ENCODE results near the gene SLC6A3. TPM values are rescaled to one million over a fixed set of nuclear protein-coding genes. Genes with fewer than 3 reads are reported as not detected.

SLC6A3 gene
- total RNA-seq, 4 donors from 2014 or later, result not detected

DNA sequence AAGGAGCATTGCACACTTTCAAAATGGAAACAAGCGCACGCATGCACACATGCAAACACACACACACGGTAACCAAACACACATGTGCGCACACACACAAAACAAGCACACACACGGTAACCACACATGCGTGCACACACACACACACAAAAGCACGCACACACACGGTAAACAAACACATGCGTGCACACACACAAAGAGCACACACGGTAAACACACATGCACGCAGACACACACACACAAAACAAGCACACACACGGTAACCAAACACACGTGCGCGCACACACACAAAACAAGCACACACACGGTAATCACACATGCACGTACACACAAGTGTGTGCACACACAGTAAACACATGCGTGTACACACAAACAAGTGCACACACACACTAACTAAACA lies 19.3 kb upstream of the SLC6A3 start:
- peaks cover 0 to 8% (median 0%) of the 10 kb centered on the region in 4 donors for H3K36me3 ChIP-seq
- 86 to 91% methylated on average over 7 to 18 of the region's 18 CpGs for WGBS, 2 donors (ENCODE audit: low coverage in 1 of 2)
- H3K4me1 ChIP-seq, result no peaks in the 10 kb centered on the region
- TF ChIP-seq POLR2A (IDR thresholded peaks at IDR 0.05) (no peak), EP300 (IDR thresholded peaks at IDR 0.05; ENCODE audit: low read depth) (no peak)
- in situ Hi-C loops (cut with MboI; ENCODE audit: low pct_ligation_motif_present in 1 of 4, low pct_unique_long_range_greater_than_20kb in 1 of 4, low sequenced_read_pairs in 3 of 4) (no loop called here), intact Hi-C loops (cut with DNase I; ENCODE audit: low total_unique reads) (no loop called here)
- DNase-seq, result no peak
- no peaks in the 10 kb centered on the region for H3K9me3 ChIP-seq
- no peak overlapping the region for H3K4me3 ChIP-seq
- H3K27me3 ChIP-seq, result no peaks in the 10 kb centered on the region
- H3K27ac ChIP-seq, result no peak overlapping the region

DNA sequence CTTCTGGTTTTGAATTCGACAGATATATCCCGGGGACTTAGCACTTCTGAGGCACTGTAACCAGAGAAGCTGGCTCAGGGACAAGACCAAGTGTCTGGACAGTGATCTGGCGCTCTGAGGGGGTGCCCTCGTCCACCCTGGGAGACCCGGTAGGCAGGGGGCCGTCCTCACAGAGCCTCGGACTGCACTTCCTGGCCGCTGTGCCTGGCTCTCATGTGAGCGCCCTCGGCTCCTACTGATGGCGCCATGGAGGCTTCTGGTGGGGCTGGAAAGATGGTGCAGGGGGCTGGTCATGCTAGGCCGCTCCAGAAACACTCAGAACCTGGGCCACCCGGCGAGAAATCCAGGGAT lies 18.8 kb upstream of the SLC6A3 start:
- Histone ChIP-seq H3K4me1 (no peaks in the 10 kb centered on the region), H3K36me3 (peaks cover 0 to 8% (median 0%) of the 10 kb centered on the region in 4 donors), H3K4me3 (no peak overlapping the region), H3K27ac (no peak overlapping the region), H3K27me3 (no peaks in the 10 kb centered on the region), H3K9me3 (no peaks in the 10 kb centered on the region)
- intact Hi-C loops (cut with DNase I; ENCODE audit: low total_unique reads) (no loop called here), in situ Hi-C loops (cut with MboI; ENCODE audit: low pct_ligation_motif_present in 1 of 4, low pct_unique_long_range_greater_than_20kb in 1 of 4, low sequenced_read_pairs in 3 of 4) (no loop called here)
- no peak for DNase-seq
- WGBS, 2 donors (ENCODE audit: low coverage in 1 of 2), result 96% methylated on average over 14 of the region's 14 CpGs; no CpG with 5 or more reads in 1 of the 2 donors
- TF ChIP-seq, protein P1, sequence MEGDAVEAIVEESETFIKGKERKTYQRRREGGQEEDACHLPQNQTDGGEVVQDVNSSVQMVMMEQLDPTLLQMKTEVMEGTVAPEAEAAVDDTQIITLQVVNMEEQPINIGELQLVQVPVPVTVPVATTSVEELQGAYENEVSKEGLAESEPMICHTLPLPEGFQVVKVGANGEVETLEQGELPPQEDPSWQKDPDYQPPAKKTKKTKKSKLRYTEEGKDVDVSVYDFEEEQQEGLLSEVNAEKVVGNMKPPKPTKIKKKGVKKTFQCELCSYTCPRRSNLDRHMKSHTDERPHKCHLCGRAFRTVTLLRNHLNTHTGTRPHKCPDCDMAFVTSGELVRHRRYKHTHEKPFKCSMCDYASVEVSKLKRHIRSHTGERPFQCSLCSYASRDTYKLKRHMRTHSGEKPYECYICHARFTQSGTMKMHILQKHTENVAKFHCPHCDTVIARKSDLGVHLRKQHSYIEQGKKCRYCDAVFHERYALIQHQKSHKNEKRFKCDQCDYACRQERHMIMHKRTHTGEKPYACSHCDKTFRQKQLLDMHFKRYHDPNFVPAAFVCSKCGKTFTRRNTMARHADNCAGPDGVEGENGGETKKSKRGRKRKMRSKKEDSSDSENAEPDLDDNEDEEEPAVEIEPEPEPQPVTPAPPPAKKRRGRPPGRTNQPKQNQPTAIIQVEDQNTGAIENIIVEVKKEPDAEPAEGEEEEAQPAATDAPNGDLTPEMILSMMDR (IDR thresholded peaks at IDR 0.05), result no peak
- TF ChIP-seq POLR2AphosphoS5 (IDR thresholded peaks at IDR 0.05) (no peak), POLR2A (IDR thresholded peaks at IDR 0.05) (no peak), EP300 (IDR thresholded peaks at IDR 0.05; ENCODE audit: low read depth) (no peak)

DNA sequence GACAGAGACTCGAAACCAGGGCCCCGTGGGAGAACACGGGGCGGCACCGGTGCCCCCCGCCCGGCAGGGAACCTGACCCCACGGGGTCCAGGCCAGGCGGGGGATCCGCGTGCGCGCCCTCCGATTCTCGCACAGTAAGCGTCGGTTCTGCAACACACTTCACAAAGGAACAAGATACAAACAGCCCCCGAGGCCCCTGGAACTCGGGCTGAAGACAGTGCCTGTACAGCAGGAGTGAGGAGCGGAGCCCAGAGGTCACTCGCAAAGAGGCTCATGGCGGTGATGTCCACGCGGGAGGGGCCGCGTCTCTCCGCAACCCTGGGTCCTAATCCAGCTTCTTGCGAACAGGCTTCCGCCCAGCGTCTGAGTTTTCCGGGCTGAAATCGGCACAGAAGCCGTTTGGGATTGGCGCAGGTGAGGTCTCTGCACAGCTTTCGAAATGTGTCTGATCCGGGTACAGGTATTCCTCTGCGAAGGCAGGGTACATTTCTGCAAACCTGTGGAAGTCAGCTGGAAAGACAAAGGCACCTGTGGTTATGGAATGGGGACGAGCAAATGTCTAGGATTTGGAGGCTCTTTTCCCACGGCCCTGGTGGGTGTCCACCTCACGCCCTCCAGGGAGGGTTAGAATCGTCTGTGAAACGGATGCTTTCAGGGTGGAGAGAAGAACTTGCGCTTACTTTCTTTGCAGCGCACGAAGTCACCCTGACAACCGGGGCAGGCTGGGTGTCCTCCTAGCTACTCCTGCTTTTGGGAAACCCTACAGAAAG lies 18.3 kb upstream of the SLC6A3 start:
- no peak overlapping the region for H3K4me3 ChIP-seq
- no peaks in the 10 kb centered on the region for H3K9me3 ChIP-seq
- no peaks in the 10 kb centered on the region for H3K4me1 ChIP-seq
- no peaks in the 10 kb centered on the region for H3K27me3 ChIP-seq
- intact Hi-C loops (cut with DNase I; ENCODE audit: low total_unique reads) (no loop called here), in situ Hi-C loops (cut with MboI; ENCODE audit: low pct_ligation_motif_present in 1 of 4, low pct_unique_long_range_greater_than_20kb in 1 of 4, low sequenced_read_pairs in 3 of 4) (no loop called here)
- WGBS, 2 donors (ENCODE audit: low coverage in 1 of 2), result 92 to 97% methylated on average over 16 to 45 of the region's 46 CpGs
- H3K27ac ChIP-seq, result no peak overlapping the region
- H3K36me3 ChIP-seq, result peaks cover 0 to 8% (median 0%) of the 10 kb centered on the region in 4 donors
- TF ChIP-seq, protein P1 (IDR thresholded peaks at IDR 0.05), result no peak
- TF ChIP-seq POLR2AphosphoS5 (IDR thresholded peaks at IDR 0.05), result no peak
- DNase-seq, result no peak

DNA sequence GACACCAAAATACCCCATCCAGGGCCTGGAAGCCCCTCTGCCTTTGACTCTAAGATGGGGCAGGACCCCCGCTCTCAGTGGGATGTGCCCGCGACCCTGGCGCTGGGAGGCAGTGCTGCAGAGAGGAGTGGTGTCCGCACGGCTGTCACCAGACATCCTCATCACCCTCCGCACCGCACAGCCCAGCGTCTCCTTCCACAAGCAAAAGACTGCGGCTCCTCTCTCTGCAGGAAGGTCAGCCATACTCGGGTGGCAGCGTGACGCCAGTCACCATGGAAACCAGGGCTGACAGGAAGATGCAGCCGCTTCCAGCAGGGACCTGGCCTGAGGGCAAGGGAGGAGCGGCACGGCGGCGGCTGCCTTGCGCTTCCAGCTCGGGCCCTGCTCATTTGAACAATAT lies 17.1 kb upstream of the SLC6A3 start:
- Histone ChIP-seq H3K27ac (no peak overlapping the region), H3K27me3 (no peaks in the 10 kb centered on the region), H3K9me3 (no peaks in the 10 kb centered on the region), H3K4me1 (no peaks in the 10 kb centered on the region), H3K36me3 (peaks cover 0 to 8% (median 0%) of the 10 kb centered on the region in 4 donors), H3K4me3 (no peak overlapping the region)
- TF ChIP-seq, protein P1 (IDR thresholded peaks at IDR 0.05), result no peak
- TF ChIP-seq EP300 (IDR thresholded peaks at IDR 0.05; ENCODE audit: low read depth), result no peak
- no peak for TF ChIP-seq POLR2A (IDR thresholded peaks at IDR 0.05)
- TF ChIP-seq POLR2AphosphoS5 (IDR thresholded peaks at IDR 0.05), result no peak
- DNase-seq, result no peak
- intact Hi-C loops (cut with DNase I; ENCODE audit: low total_unique reads), result no loop called here
- in situ Hi-C loops (cut with MboI; ENCODE audit: low pct_ligation_motif_present in 1 of 4, low pct_unique_long_range_greater_than_20kb in 1 of 4, low sequenced_read_pairs in 3 of 4), result no loop called here
- 91% methylated on average over 20 of the region's 20 CpGs; no CpG with 5 or more reads in 1 of the 2 donors for WGBS, 2 donors (ENCODE audit: low coverage in 1 of 2)
